ENCODE results near the gene PLXNB2.
"Not testable (repeated sequence)": the region's sequence is repeated elsewhere in the genome, so short reads cannot be mapped to it uniquely, and the experiment has no call there.

PLXNB2 gene

DNA sequence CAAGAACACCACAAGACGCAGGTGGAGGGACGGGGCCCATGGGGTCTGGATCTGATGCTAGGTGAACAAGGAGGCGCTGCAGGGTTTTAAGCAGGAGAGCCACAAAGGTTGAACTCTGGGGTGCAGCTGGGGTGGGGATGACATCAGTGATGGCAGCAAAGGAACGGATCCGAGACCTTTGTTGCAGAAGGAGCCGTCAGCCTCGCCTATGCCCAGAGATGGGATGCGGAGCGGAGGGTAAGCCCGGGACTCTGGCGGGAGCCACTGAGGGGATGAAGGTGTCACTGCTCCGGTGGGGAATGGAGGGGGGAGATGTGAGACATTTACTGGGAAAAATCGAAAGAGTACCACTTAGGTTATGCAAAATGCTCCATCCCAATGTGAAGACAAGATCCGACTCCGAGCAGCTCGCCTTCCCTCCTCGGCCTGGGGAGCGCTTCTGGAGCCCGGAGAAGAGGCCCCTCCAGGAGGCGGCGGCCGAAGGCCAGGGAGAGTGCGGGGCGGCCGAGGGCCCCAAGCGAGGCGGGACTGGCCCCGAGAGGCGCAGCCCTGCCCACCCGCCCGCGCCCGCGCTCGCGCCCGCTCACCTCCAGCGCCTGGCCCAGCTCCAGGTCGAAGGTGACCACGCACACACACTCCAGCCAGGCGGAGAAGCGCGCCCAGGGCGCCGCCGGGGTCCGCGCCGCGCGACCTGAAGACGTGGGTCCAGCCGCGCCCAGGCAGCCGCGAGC is 18.9 kb upstream of the PLXNB2 start:
- no peak for DNase-seq

DNA sequence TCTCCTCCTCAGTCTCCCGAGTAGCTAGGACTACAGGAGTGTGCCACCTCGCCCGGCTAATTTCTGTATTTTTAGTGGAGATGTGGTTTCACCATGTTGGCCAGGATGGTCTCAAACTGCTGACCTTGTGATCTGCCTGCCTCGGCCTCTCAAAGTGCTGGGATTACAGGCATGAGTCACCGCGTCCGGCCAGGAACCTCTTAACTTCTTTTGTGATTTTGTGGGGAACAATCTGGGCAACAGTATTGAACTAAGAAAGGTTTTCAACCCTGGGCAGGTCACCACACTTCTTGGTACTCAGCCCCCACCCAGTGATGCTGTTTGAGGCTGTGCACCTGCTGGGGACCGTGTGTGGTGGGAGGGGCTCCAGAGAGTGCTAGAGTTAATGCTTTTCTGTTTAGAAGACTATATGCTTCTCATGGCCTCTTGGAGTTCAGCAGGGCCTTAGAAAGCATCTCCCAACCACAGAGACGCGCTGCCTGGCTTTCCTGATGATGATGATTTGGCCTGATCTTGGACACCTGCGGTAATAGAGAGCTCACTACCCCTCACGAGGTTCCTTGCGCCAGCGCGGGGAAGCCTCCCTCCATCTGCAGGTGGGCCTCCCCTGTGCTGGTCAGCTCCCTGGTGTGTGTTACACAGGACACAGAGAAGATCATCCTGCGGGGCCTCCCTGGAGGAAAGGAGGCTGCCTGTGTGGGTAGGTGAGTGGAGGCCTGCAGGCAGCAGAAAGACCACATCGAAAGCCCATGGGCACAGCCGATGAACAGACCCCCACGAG is 18.2 kb upstream of the PLXNB2 start:
- no peak for DNase-seq

DNA sequence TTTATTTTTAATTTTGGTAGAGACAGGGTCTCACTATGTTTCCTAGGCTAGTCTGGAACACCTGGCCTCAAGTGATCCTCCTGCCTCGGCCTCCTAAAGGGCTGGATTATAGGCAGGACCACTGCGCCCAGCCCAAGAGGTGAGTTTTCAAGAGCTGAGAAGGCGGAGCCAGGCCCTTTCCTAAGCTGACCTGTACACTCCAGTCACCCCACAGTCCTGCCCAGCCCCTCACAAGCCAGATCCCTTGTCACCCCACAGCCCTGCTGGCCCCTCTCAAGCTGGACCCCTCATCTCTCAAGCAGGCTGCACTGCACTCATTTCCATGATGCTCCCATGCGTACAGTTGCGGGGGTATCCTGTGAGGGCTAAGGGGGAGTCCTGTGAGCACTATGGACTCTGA is 16.5 kb upstream of the PLXNB2 start:
- no peak for DNase-seq

DNA sequence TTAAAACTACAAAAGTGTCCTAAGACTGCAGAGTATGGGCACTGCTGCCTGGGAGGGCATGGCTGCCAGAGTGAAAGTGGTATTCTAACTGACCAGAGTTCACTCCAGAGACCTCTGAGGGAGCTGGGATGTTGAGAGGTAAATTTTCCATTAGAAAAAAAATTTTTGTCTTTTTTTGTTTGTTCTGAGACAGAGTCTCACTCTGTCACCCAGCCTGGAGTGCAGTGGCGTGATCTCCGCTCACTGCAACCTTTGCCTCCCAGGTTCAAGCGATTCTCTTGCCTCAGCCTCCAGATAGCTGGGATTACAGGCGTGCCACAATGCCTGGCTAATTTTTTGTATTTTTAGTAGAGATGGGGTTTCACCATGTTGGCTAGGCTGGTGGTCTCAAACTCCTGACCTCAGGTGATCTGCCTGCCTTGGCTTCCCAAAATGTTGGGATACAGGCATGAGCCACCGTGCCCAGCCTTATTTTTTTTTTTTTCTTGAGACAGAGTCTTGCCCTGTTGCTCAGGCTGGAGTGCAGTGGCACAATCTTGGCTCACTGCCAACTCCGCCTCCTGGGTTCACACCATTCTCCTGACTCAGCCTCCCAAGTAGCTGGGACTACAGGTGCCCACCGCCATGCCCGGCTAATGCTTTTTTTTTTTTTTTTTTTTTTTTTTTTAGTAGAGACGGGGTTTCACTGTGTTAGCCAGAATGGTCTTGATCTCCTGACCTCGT is 15.1 kb upstream of the PLXNB2 start:
- not testable (repeated sequence) for DNase-seq

DNA sequence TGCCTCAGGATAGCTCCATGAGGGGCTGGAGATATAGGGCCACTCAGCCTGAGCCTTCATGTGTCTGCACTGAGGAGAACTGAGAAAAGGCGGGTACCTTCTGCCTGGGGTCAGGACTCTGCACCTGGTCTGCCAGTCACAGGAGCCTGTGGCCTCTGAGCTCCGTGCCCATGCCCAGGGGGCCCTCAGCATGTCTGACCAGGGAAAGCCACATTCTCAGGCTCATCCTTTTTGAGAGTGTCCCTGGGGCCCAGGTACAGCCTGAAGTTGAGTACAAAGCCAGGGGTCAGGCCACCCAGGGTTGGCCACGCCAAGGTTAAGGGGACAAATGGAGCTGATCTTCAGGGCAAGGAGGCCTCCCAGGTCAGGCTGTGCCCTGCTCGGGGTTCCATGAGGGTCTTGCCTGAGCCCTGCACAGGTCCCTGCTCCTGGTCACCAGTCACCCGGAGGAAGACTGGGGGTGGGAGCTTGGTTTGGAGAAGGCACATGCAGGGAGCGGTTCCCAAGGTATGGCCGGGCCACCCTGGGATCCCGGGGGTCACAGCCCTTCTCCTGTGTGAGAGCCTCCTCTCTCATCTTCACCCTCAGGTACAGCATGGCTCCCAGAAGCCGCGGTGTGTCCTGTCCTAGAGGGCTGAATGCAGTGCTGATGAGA is 13.4 kb upstream of the PLXNB2 start:
- no peak for DNase-seq

DNA sequence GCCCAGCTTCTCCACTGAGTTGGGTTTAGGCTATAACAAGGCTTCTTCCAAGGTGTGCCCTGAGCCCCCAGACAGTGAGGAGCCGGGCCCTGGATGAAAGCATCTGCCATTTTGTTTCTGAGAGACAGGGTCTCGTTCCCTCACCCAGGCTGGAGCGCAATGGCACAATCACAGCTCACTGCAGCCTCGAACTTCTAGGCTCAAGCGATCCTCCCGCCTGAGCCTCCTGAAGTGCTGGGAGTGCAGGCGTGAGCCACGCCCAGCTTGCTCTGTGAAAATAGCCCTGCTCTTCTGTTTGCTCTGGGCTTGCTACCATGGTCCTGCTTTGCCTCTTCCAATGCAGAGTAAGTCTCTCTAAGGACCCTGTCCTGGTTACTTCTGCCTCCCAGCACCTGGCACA is 12.7 kb upstream of the PLXNB2 start:
- DNase-seq, result no peak

DNA sequence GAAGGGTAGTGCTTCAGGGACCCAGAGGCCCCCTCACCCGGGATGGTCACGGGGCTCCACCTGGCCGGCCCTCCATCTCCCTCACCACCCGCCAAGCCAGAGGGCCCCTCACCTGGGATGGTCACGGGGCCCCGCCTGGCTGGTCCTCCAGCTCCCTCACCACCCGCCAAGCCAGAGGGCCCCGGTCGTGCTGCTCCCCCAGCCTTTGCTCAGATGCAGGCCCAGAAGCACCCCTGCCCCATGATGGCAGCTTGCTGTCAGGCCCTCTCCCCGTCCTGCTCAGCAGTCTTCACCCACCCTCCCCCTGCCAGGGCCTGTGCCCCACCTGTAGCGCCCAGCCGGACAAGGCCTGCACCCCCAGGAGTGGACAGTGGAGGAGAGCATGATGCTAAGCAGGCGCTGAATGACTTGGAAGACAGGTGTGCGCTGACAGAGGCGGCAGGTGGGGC is 12.1 kb upstream of the PLXNB2 start:
- DNase-seq, result no peak

DNA sequence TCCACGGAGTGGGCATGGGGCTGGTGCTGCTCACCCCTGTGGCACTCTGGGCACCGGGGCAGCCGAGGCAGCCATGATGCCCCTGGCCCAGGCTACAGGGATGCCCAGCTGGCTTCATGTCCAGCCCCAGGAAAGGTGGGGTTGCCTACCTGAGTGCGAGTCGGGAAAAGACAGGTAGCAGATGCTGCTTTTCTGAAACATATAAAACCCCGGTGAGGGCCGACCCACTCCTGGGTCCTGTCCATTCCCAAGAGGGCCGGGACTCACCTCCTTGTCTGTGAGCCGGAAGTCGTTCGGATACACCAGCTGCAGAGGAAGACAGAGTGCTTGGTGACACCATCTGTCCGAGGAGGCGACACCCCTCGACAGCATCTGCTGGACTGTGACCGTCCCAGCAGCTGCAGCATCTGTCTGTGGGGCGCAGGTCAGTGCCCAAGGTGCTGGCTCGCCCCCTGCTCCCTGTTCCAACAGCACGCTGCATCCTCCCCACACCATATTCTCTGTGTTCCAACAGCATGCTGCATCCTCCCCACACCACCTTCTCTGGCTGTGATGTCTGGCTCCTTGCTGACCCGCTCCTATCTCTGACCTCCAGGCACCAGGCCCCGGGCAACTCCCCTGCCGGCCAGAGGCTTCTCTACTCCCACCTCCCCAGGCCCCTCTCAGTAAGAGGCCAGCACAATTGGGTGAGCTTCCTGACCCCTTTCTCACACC is 11.4 kb upstream of the PLXNB2 start:
- DNase-seq, result no peak

DNA sequence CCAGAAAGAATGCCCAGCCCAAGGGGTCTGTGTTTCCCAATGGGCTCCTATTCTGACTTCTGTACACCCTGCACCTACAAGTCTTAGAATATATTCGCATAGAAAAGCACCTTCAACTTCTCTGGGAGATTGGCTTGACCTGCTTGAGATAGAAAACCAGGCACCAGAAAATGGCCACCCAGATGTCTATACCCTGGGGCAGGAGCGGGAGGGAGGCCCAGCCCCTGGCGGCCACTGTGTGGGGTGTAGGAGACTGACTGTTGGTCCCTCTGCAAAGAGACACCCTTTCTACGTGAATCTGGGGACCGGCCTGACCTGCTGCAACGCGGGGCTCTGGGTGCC is 10.9 kb upstream of the PLXNB2 start:
- DNase-seq, result no peak

DNA sequence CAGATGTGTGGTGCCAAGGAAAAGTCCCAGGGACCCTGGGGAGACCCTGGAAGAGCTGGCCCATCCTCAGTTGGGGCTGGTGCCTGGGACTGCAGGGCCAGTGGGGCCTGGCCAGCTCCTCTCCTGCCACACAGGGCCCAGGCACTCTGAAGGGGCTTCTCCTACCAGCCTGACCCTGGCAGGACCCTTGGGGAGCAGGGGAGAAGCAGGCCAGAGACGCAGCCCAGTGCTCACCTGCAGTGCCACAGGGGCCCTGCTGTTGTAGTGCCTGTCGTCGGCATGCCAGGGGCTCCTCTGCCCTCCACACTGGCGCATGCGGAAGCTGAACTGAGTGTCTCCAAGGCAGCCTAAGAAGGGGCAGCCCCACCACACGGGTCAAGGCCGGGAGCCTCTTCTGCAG is 10.2 kb upstream of the PLXNB2 start:
- DNase-seq, result no peak

DNA sequence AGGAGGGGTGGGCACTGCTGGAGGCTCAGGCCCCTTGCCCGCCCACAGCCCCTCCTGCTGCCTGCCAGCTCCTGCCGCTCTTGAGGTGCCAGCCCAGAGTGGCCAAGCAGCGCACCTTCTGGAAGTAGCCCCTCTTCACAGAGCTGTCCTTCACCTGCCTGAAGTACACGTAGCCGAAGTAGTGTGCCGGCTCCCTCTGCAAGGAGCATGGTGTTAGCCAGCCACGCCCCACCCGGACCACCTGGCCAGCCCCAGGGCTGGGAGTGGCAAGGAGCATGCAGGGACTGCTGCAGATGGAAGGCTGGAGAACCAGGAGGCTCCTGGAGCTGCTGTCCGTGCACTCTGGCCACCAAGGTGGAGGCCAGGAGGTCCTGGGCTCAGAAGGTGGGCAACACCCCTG is 9.7 kb upstream of the PLXNB2 start:
- no peak for DNase-seq

DNA sequence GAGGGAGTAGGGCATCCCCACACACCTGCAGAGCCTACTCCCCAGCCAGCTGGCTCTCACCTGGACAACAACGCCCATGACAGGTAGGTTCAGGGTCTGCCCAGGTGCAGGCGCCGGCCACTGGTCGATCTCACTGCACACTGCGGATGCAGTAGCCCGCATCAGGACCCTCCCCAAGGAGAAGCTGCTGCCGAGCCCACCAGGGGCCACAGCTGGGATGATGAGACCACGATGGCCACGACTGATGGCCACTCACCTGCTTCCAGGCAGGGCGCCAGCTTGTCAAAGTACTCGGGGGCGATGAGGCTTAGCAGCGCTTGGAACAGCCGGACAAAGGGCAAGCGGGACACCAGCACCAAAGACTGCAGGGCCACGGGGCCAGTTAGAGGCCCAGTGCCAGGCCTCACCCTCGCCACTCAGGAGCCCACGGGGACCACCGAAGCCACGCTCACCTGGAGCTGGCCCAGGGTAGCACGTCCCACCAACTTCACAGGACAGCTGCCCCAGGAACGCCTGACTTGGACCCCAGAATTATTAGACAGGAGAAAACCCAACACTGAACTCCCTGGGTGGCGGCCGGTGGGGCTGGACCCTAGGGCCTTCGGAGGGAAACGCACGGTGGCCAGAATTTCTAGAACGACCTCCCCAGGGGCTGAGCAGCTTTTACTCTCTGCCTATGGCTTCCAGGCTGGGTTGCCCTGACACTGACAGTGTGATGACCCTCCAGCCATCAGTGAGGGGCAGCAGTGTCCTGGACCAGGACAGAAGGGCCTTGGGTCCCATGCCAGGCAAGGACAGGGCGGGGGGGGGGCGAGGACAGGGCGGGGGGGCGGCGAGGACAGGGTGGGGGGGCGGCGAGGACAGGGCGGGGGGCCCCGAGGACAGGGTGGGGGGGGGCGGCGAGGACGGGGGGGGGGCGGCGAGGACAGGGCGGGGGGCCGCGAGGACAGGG is 8.9 kb upstream of the PLXNB2 start:
- no peak for DNase-seq

DNA sequence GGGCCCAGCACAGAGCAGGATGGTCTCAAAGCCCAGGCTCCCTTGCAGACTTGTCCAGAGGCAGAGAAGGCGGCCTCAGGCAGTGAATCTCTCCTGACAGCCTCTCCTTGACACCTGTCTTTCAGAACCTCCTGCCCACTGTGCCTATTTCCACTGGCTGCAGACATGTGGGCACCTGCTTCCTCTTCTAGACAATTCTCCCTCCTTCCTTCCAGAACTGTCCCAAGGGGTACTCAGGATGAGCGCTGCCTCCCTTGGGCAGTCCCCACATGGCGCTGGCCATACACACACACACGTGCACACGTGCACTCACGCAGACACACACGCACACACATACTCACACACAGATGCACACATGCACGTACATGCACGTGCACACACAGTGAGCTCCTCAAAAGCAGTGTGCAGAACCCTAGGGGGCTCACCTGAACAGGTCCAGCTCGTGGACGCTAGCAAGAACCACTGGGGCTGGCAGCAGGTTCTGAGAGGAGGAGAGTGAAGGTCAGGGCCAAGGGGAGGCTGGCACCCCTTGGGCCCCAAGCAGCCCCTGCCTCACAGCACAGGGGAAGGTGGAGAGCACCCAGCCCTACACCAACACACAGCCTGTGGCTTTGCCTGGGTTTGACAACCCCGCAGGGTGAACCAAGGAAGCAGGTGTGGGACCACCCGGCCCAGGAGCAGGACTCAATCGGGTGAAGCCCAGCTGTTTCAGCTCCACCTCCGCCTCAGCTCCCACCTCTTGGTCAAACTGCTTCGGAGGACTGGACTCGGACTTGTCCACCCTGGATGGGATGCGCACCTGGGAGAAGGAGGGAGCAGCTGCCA is 8.1 kb upstream of the PLXNB2 start:
- no peak for DNase-seq

DNA sequence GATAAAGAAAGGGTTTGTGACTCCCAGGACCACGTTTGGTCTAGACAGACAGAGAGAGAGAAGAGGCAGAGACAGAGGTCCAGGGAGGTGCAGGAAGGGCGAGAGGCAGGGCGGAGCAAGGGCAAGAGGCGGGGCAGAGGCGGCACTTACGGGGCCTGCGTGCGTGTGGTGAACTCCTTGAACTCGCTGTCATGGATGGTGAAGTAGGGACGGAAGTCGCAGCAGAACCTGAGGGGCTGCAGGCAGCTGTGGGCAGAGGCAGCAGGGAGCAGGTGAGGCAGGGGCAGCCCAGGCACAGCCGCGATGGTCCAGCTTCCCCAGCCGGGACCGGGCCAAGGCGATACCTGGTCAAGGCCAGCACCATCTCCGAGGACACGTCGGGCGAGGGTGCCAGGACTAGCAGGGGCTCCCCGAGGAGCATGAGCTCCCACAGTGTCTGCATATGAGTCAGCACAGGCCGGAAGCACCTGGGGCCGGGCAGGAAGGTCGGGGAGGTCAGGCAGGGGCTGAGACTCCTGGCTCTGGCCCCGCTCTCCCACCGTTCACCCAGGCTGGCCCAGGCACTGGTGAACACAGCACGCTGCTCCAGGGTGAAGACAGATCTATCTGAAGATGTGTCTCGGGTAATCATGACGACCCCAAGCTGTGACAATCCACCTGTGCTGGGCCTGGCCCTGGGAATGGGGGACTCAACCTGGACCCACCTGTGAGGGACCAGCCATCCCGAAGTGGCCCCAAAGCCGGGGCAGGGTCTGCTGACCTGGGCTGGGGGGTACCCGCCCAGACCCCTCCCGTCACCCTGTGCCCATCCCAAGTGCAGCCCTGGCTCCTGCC is 7.2 kb upstream of the PLXNB2 start:
- DNase-seq, result peak; percentile 57

DNA sequence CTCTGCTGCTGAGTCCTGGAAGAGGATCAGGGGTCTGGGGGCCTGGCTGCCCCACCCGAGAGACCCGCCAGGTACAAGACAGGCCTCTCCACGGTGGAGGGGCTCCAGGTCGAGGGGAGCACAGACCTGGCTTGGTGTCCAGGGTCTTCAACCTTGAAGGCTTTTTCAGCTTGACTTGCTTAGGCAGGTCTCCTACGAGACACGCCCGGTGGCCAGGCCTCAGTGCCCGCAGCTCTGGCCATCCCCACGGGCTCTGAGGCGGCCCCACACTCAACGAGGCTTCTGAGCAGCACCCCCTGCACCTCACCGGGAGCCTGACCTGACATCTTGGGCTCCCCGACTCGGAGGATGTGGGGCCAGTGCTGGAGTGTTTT is 6.6 kb upstream of the PLXNB2 start:
- DNase-seq, result no peak

DNA sequence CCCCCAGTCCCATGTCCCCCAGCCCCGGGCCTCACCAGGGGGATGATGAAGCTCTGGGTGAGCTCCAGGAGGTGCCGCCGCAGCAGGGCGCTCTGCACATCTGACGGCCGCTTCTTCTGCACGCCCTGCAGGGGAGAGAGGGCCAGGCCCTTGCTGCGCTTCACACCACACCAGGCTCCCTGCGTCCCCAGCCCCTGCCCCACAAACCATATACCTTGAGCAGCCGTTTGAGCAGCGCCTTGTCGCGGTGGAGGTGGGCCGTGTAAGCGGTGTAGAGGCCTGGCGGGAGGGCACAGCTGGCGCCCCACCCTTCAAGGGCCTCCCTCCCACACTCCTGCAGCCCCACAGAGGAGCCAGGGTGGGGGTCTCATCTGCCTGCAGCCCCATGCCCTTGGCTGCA is 6.2 kb upstream of the PLXNB2 start:
- no peak for DNase-seq

DNA sequence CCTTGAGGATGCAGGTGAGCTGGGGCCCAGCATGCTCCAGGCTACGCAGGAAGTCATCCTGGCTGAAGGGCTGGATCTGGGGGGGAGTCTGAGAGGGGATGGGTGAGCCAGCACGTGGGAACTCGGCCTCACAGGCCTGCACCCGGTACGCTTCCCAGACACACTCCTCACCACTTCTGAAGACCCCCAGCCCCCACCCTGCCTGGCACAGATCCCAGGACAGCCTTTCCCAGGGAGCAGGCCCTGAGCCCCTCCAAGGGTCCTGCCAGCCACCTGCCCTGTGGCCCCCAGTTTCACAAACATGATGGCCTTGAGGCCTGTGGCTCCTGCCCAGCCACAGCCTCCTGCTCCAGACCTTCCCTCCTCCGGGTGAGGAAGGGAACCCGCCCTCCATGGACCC is 5.6 kb upstream of the PLXNB2 start:
- DNase-seq, result no peak

DNA sequence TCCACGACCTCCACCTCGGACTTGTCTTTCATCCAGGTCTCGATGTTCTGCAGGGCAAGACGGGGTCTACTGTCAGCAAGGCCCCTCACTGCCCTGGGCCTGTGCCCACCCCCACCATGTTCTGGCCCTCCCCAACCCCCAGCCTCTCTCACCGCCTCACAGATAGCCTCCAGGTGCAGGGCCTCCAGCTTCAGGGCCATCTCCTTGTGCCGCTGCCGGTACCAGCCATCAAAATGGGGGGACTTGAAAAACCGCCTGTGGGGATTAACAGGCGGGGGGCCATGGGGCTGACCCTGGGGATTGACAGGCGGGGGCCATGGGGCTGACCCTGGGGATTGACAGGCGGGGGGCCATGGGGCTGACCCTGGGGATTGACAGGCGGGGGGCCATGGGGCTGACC is 4.9 kb upstream of the PLXNB2 start:
- DNase-seq, result no peak

DNA sequence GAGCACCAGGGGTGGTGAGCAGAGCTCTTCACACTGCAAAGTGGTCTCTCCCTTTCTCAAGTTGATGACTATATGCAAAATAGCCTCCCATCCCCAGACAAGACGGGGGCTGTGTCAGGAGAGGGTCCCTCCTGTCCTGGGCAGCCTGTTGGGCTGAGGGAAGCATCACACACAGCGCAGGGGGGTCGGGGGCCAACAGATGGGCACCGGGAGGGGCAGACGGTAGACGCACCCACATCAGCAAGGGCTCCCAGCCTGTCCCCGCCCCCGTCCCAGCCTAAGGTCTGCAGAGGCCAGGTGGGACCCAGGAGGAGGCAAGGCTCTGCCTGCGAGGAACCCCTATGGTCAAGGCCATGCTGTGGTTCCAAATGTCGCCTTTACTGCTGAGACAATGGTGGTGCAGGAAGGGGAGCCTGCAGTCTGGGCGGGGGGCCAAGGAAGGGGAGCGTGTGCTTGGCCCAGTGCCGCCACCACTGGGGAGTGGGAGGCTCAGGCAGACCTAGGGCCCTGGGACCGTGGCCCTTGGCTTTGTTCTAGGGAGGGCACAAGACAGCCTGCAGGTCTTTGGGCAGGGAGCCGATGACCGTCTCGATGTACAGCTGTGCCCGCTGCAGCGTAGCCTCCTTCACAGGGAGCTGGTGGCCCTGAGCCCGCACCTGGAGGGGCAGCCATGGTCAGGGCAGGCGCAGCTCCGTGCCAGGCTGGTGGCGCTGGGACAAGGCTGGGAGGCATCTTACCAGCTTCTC is 4.3 kb upstream of the PLXNB2 start:
- no peak for DNase-seq
